ENCODE results near the gene SLC34A3. TPM values are rescaled to one million over a fixed set of nuclear protein-coding genes. Genes with fewer than 3 reads are reported as not detected.

SLC34A3 gene
- total RNA-seq, 1 donor from 2014 or later = not detected

DNA sequence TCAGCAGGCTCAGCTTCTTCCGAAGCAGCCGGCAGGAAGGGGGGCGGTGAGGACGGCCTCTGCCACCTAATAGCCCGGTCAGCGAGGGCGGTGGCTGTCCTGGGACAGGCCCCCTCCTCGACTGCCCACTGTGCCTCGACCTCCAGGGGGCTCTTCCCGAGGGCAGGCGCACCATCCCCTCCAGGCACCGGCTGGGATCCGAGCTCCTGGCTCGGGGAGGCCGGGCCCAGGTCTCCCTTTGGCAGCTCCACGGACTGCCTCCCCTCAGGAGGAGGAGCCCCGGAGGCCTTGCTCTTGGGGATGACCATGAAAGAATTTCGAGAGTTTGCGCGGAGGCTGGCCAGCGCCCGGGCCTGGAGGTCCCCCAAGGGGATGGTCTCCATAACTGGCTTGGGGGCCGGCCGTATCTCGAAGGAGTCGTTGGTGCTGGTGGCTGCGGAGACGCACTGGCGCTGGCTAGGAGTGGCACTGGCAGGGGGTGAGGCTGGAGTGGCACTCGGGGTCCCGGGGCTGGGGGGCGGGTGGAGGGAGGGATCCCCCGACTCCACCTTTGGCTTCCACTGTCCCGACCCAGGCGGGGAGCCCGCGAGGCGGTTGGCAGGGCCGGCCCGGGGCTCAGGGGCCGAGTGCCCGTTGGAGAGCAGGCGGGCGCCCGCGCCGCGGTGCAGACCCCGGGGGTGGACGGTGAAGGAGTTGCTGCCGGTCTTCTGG lies 31.1 kb upstream of the SLC34A3 start:
- Mint-ChIP-seq H3K27ac (ENCODE audit: unreplicated experiment) (no peak overlapping the region), H3K4me3 (ENCODE audit: unreplicated experiment) (peak overlapping the region; percentile 88), H3K4me1 (ENCODE audit: unreplicated experiment) (peaks cover 2% of the 10 kb centered on the region), H3K36me3 (ENCODE audit: low read depth, unreplicated experiment) (no peaks in the 10 kb centered on the region), H3K27me3 (ENCODE audit: unreplicated experiment) (peaks cover 9% of the 10 kb centered on the region), H3K9me3 (ENCODE audit: unreplicated experiment) (no peaks in the 10 kb centered on the region)
- no peak for TF ChIP-seq CTCF (IDR thresholded peaks at IDR 0.05; ENCODE audit: unreplicated experiment)
- DNase-seq (ENCODE audit: low spot score) = no peak

GRCh38 chr9:137200311-137201204 lies 30.1 kb upstream of the SLC34A3 start, which contains the start of gene TPRN:
Gene TPRN, minus strand, starts transcription at chr9:137200741. Its CDS starts 30 bp downstream, at chr9:137200711.
- DNase-seq (ENCODE audit: low spot score) = peak; percentile 98
- Mint-ChIP-seq H3K9me3 (ENCODE audit: unreplicated experiment) (no peaks in the 10 kb centered on the region), H3K27ac (ENCODE audit: unreplicated experiment) (no peak within 1 kb of the TSS), H3K27me3 (ENCODE audit: unreplicated experiment) (peaks cover 10% of the 10 kb centered on the region), H3K4me3 (ENCODE audit: unreplicated experiment) (peak within 1 kb of the TSS; percentile 88), H3K4me1 (ENCODE audit: unreplicated experiment) (peaks cover 2% of the 10 kb centered on the region), H3K36me3 (ENCODE audit: low read depth, unreplicated experiment) (no peaks in the 10 kb centered on the region)
- no peak for TF ChIP-seq CTCF (IDR thresholded peaks at IDR 0.05; ENCODE audit: unreplicated experiment)

DNA sequence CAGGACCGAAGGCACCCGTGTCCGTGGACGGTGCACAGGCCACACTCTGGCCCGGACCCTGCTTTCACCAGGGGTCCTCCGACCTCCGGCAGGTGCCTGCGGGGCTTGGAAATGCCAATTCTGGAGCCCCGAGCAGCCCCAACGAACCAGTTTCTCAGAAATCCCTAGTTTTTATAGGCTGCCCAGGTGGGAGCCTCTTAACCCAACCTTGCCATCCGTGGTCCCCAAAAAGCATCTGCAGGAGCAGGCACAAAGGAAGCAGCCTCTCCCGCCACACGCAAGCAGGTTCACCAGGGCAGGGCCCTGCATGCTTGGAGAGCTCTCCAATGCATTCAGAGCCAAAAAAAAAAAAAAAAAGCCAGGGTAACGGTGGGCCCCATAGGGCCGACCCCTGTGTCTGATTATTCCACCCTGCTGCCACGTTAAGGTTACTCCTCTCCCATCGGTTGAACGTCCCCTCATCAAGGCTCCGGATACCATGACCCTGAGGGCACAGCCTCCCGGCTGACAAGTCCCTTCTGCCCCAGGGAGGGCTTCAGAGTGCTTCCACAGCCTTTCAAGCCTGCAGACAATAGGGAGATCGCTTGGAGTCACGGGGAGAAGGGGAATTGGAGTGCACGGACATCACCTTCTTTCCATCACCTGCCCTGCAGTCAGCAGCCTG lies 29.4 kb upstream of the SLC34A3 start:
- H3K27me3 Mint-ChIP-seq (ENCODE audit: unreplicated experiment) = peaks cover 10% of the 10 kb centered on the region
- no peaks in the 10 kb centered on the region for H3K9me3 Mint-ChIP-seq (ENCODE audit: unreplicated experiment)
- no peak overlapping the region for H3K27ac Mint-ChIP-seq (ENCODE audit: unreplicated experiment)

DNA sequence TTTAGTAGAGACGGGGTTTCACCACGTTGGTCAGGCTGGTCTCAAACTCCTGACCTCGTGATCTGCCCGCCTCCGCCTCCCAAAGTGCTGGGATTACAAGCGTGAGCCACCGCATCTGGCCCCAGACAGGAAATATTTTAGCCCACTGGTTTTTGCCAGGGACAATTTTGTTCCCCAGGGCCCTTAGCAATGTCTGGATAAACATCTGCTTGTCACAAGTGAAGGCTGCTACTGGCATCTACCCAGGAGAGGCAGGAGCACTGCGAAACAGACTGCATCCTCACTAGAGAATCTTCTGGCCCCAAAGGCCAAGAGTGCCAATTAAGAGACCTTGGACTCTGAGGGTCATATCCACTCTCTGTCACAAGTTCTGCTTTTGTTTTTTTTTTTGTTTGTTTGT lies 27.7 kb upstream of the SLC34A3 start:
- no peak for DNase-seq (ENCODE audit: low spot score)
- H3K27me3 Mint-ChIP-seq (ENCODE audit: unreplicated experiment) = peaks cover 8% of the 10 kb centered on the region
- no peak overlapping the region for H3K27ac Mint-ChIP-seq (ENCODE audit: unreplicated experiment)
- no peak overlapping the region for H3K4me3 Mint-ChIP-seq (ENCODE audit: unreplicated experiment)
- peaks cover 12% of the 10 kb centered on the region for H3K36me3 Mint-ChIP-seq (ENCODE audit: low read depth, unreplicated experiment)
- peaks cover 21% of the 10 kb centered on the region for H3K4me1 Mint-ChIP-seq (ENCODE audit: unreplicated experiment)
- no peaks in the 10 kb centered on the region for H3K9me3 Mint-ChIP-seq (ENCODE audit: unreplicated experiment)
- TF ChIP-seq CTCF (IDR thresholded peaks at IDR 0.05; ENCODE audit: unreplicated experiment) = no peak

More for the DNA sequence above, 29.4 kb upstream of the SLC34A3 start:
- TF ChIP-seq CTCF (IDR thresholded peaks at IDR 0.05; ENCODE audit: unreplicated experiment) = no peak
- Mint-ChIP-seq H3K36me3 (ENCODE audit: low read depth, unreplicated experiment) (no peaks in the 10 kb centered on the region), H3K4me3 (ENCODE audit: unreplicated experiment) (peak overlapping the region; percentile 77), H3K4me1 (ENCODE audit: unreplicated experiment) (peaks cover 8% of the 10 kb centered on the region)
- DNase-seq (ENCODE audit: low spot score) = no peak

All from endothelial cell (in vitro differentiated cells).